ENCODE data around the gene TEX38. TPM values are rescaled to one million over a fixed set of nuclear protein-coding genes. Genes with fewer than 3 reads are reported as not detected.
"Not testable (repeated sequence)": the region's sequence is repeated elsewhere in the genome, so short reads cannot be mapped to it uniquely, and the experiment has no call there.

Gene TEX38
- total and polyA plus RNA-seq, 2 donors (not counting 1 experiment from before 2014, with no cell fraction given) = not detected

GRCh38 chr1:46657775-46658174 lies 13.9 kb upstream of the TEX38 start:
- H3K9me3 ChIP-seq (ENCODE audit: control extremely low read depth in 1 of 3, control insufficient read depth in 2 of 3, insufficient read depth in 1 of 3, low read length in 2 of 3) = no peaks in the 10 kb centered on the region
- H3K4me3 ChIP-seq (ENCODE audit: control extremely low read depth in 1 of 5, extremely low read depth in 1 of 5, insufficient read depth in 1 of 5, low read depth in 2 of 5, low read length in 4 of 5) = no peak overlapping the region
- Mint-ChIP-seq H3K9me3 (ENCODE audit: insufficient read depth) (no peaks in the 10 kb centered on the region), H3K27me3 (no peaks in the 10 kb centered on the region), H3K27ac (no peak overlapping the region), H3K4me1 (no peaks in the 10 kb centered on the region), H3K4me3 (no peak overlapping the region)
- H3K9ac ChIP-seq (ENCODE audit: low read length) = no peak overlapping the region
- ChIA-PET POLR2A (no interaction called here), CTCF (no interaction called here)
- H3K79me2 ChIP-seq (ENCODE audit: control insufficient read depth, insufficient read depth, low read length) = no peaks in the 10 kb centered on the region
- intact Hi-C loops (cut with micrococcal nuclease) = no loop called here
- no peak overlapping the region for H3K27ac ChIP-seq (ENCODE audit: low read length in 2 of 2)
- TF ChIP-seq CTCF (IDR thresholded peaks at IDR 0.05) = no peak
- TF ChIP-seq EZH2 (IDR thresholded peaks at IDR 0.05; ENCODE audit: borderline replicate concordance, insufficient read depth, low read depth, low read length, poor library complexity, severe bottlenecking) = no peak
- ATAC-seq (ENCODE audit: low read depth) (no peak), DNase-seq (no peak)
- H3K4me1 ChIP-seq (ENCODE audit: control insufficient read depth in 2 of 2, insufficient read depth in 2 of 2, low read length in 2 of 2) = no peaks in the 10 kb centered on the region
- no CpG with 5 or more reads among the region's 1 CpG for WGBS (ENCODE audit: insufficient coverage)
- H4K20me1 ChIP-seq (ENCODE audit: control insufficient read depth, insufficient read depth, low read length, poor library complexity, severe bottlenecking) = no peaks in the 10 kb centered on the region
- no peaks in the 10 kb centered on the region for H3K27me3 ChIP-seq (replicated peaks in 1 of 4; ENCODE audit: control extremely low read depth in 1 of 4, control insufficient read depth in 3 of 4, insufficient read depth in 4 of 4, low read length in 3 of 4)
- peaks cover 12 to 32% of the 10 kb centered on the region in 2 experiments for H3K36me3 ChIP-seq (replicated peaks in 1 of 2; ENCODE audit: control extremely low read depth in 1 of 2, control insufficient read depth in 1 of 2, extremely low read depth in 1 of 2, insufficient read depth in 2 of 2, low read length in 1 of 2)
- no peak overlapping the region for H2AFZ ChIP-seq (ENCODE audit: insufficient read depth, low read depth, low read length, poor library complexity, severe bottlenecking)
- no peak overlapping the region for H3K4me2 ChIP-seq (replicated peaks; ENCODE audit: low read depth, low read length, poor library complexity, severe bottlenecking)

GRCh38 chr1:46659307-46659870 lies 12.3 kb upstream of the TEX38 start:
- WGBS (ENCODE audit: insufficient coverage) = 100% methylated on average over 1 of the region's 2 CpGs
- CTCF ChIA-PET = no interaction called here
- no peak overlapping the region for H3K4me3 ChIP-seq (ENCODE audit: control extremely low read depth in 1 of 5, extremely low read depth in 1 of 5, insufficient read depth in 1 of 5, low read depth in 2 of 5, low read length in 4 of 5)
- no peaks in the 10 kb centered on the region for H4K20me1 ChIP-seq (ENCODE audit: control insufficient read depth, insufficient read depth, low read length, poor library complexity, severe bottlenecking)
- H3K4me2 ChIP-seq (replicated peaks; ENCODE audit: low read depth, low read length, poor library complexity, severe bottlenecking) = no peak overlapping the region
- intact Hi-C loops (cut with micrococcal nuclease) = no loop called here
- no peak overlapping the region for H3K4me3 Mint-ChIP-seq
- no peak overlapping the region for H3K9ac ChIP-seq (ENCODE audit: low read length)
- no peak for ATAC-seq (ENCODE audit: low read depth)
- H2AFZ ChIP-seq (ENCODE audit: insufficient read depth, low read depth, low read length, poor library complexity, severe bottlenecking) = no peak overlapping the region
- no peak for DNase-seq
- H3K4me1 Mint-ChIP-seq = no peaks in the 10 kb centered on the region
- H3K36me3 ChIP-seq (replicated peaks in 1 of 2; ENCODE audit: control extremely low read depth in 1 of 2, control insufficient read depth in 1 of 2, extremely low read depth in 1 of 2, insufficient read depth in 2 of 2, low read length in 1 of 2) = peaks cover 9 to 38% of the 10 kb centered on the region in 2 experiments
- H3K27ac ChIP-seq (ENCODE audit: low read length in 2 of 2) = no peak overlapping the region
- no peaks in the 10 kb centered on the region for H3K9me3 Mint-ChIP-seq (ENCODE audit: insufficient read depth)
- no peaks in the 10 kb centered on the region for H3K79me2 ChIP-seq (ENCODE audit: control insufficient read depth, insufficient read depth, low read length)
- H3K4me1 ChIP-seq (ENCODE audit: control insufficient read depth in 2 of 2, insufficient read depth in 2 of 2, low read length in 2 of 2) = no peaks in the 10 kb centered on the region
- no peak overlapping the region for H3K27ac Mint-ChIP-seq
- H3K9me3 ChIP-seq (ENCODE audit: control extremely low read depth in 1 of 3, control insufficient read depth in 2 of 3, insufficient read depth in 1 of 3, low read length in 2 of 3) = no peaks in the 10 kb centered on the region
- POLR2A ChIA-PET = no interaction called here
- TF ChIP-seq CTCF (IDR thresholded peaks at IDR 0.05) = no peak
- no peak for TF ChIP-seq EZH2 (IDR thresholded peaks at IDR 0.05; ENCODE audit: borderline replicate concordance, insufficient read depth, low read depth, low read length, poor library complexity, severe bottlenecking)
- no peaks in the 10 kb centered on the region for H3K27me3 Mint-ChIP-seq
- H3K27me3 ChIP-seq (replicated peaks in 1 of 4; ENCODE audit: control extremely low read depth in 1 of 4, control insufficient read depth in 3 of 4, insufficient read depth in 4 of 4, low read length in 3 of 4) = no peaks in the 10 kb centered on the region

GRCh38 chr1:46660116-46660515 lies 11.5 kb upstream of the TEX38 start:
- H3K79me2 ChIP-seq (ENCODE audit: control insufficient read depth, insufficient read depth, low read length); H3K4me2 ChIP-seq (replicated peaks; ENCODE audit: low read depth, low read length, poor library complexity, severe bottlenecking); POLR2A ChIA-PET; H4K20me1 ChIP-seq (ENCODE audit: control insufficient read depth, insufficient read depth, low read length, poor library complexity, severe bottlenecking); H3K27ac ChIP-seq (ENCODE audit: low read length in 2 of 2); H3K9ac ChIP-seq (ENCODE audit: low read length); H3K9me3 ChIP-seq (ENCODE audit: control extremely low read depth in 1 of 3, control insufficient read depth in 2 of 3, insufficient read depth in 1 of 3, low read length in 2 of 3); H3K27me3 ChIP-seq (replicated peaks in 1 of 4; ENCODE audit: control extremely low read depth in 1 of 4, control insufficient read depth in 3 of 4, insufficient read depth in 4 of 4, low read length in 3 of 4); H3K4me3 Mint-ChIP-seq; H3K27ac Mint-ChIP-seq; H3K27me3 Mint-ChIP-seq; intact Hi-C loops (cut with micrococcal nuclease); H3K4me1 Mint-ChIP-seq; H3K4me3 ChIP-seq (ENCODE audit: control extremely low read depth in 1 of 5, extremely low read depth in 1 of 5, insufficient read depth in 1 of 5, low read depth in 2 of 5, low read length in 4 of 5); H3K4me1 ChIP-seq (ENCODE audit: control insufficient read depth in 2 of 2, insufficient read depth in 2 of 2, low read length in 2 of 2); H3K9me3 Mint-ChIP-seq (ENCODE audit: insufficient read depth); CTCF ChIA-PET; DNase-seq; H2AFZ ChIP-seq (ENCODE audit: insufficient read depth, low read depth, low read length, poor library complexity, severe bottlenecking); ATAC-seq (ENCODE audit: low read depth): not testable (repeated sequence)
- H3K36me3 ChIP-seq (replicated peaks in 1 of 2; ENCODE audit: control extremely low read depth in 1 of 2, control insufficient read depth in 1 of 2, extremely low read depth in 1 of 2, insufficient read depth in 2 of 2, low read length in 1 of 2) = peaks cover 9 to 39% of the 10 kb centered on the region in 2 experiments
- WGBS (ENCODE audit: insufficient coverage) = 71% methylated on average over 1 of the region's 5 CpGs

All from B cell (primary cell).